WTC11 (cell line): ENCODE data around the gene CCDC175.

Source experiments
- ATF2 ChIP-seq: sonication (generic); formaldehyde crosslinking; IDR thresholded peaks from 2 replicates; pipeline ENCODE4 v1.8.1; 2022; ENCODE audit warnings: low read depth, missing genetic modification reagents, borderline replicate concordance
- ATF3 ChIP-seq: sonication (generic); formaldehyde crosslinking; conservative IDR thresholded peaks from 2 replicates; pipeline ENCODE4 v1.8.1; 2022; ENCODE audit warnings: mild to moderate bottlenecking, missing genetic modification reagents
- CTCF ChIP-seq: fragments of 200-600 bp; IDR thresholded peaks from 2 replicates; pipeline ENCODE4 v1.8.0; 2022; ENCODE audit warnings: antibody characterized with exemption
- FOXK1 ChIP-seq: sonication (generic); formaldehyde crosslinking; IDR thresholded peaks from 2 replicates; pipeline ENCODE4 v1.8.0; 2022; ENCODE audit warnings: mild to moderate bottlenecking, moderate library complexity, missing genetic modification reagents
- MLX ChIP-seq: sonication (generic); formaldehyde crosslinking; IDR thresholded peaks from 2 replicates; pipeline ENCODE4 v1.8.1; 2023; ENCODE audit warnings: mild to moderate bottlenecking, missing genetic modification reagents, moderate library complexity
- OVOL2 ChIP-seq: fragments of 250-450 bp; sonication (Bioruptor Pico); IDR thresholded peaks from 2 replicates; pipeline ENCODE4 v1.9.0; 2021; ENCODE audit warnings: mild to moderate bottlenecking, borderline replicate concordance
- TCF7 ChIP-seq: sonication (generic); formaldehyde crosslinking; IDR thresholded peaks from 2 replicates; pipeline ENCODE4 v1.8.0; 2022; ENCODE audit warnings: mild to moderate bottlenecking, low read depth, missing genetic modification reagents, moderate library complexity
- ZNF121 ChIP-seq: sonication (generic); formaldehyde crosslinking; IDR thresholded peaks from 2 replicates; pipeline ENCODE4 v1.8.0; 2023; ENCODE audit warnings: missing genetic modification reagents
- ZNF138 ChIP-seq: sonication (generic); formaldehyde crosslinking; conservative IDR thresholded peaks from 2 replicates; pipeline ENCODE4 v1.8.1; 2022; ENCODE audit warnings: mild to moderate bottlenecking, moderate library complexity, missing genetic modification reagents
- ZNF219 ChIP-seq: sonication (generic); formaldehyde crosslinking; IDR thresholded peaks from 2 replicates; pipeline ENCODE4 v1.8.0; 2023; ENCODE audit warnings: missing genetic modification reagents, mild to moderate bottlenecking, borderline replicate concordance

GRCh38 chr14:59576332-59577294, at the start of gene CCDC175:
- TF ChIP-seq CTCF (peak; percentile 87), ATF3 (CRISPR knock-in tag) (no peak), ZNF121 (no peak), ZNF138 (CRISPR knock-in tag) (no peak), FOXK1 (CRISPR knock-in tag) (no peak), ATF2 (no peak), MLX (CRISPR knock-in tag) (no peak), OVOL2 (CRISPR knock-in tag) (no peak), TCF7 (CRISPR knock-in tag) (no peak), ZNF219 (CRISPR knock-in tag) (no peak)
